Thymus (tissue), 14 donors: ENCODE results near the gene STOML3. TPM values are rescaled to one million over a fixed set of nuclear protein-coding genes. Genes with fewer than 3 reads are reported as not detected.

Experiments
- DNase-seq, 9 donors: peaks; one replicate each; pipeline ENCODE4 v3.0.0-alpha.2; 2013; ENCODE audit warnings: low spot score in 9 of 9, low read depth in 6 of 9, missing footprints in 1 of 9
- H3K27ac ChIP-seq, 2 donors: one replicate each; pipeline ENCODE4 v1.5.1; 2013; ENCODE audit warnings: control low read depth in 1 of 2, low read depth in 1 of 2, low read length in 1 of 2, mild to moderate bottlenecking in 1 of 2, moderate library complexity in 1 of 2
- H3K27me3 ChIP-seq, 2 donors: one replicate each; pipeline ENCODE4 v1.5.1; 2013; ENCODE audit warnings: low read length in 1 of 2; ENCODE audit not compliant: control insufficient read depth in 2 of 2, insufficient read depth in 1 of 2
- H3K36me3 ChIP-seq, 2 donors: one replicate each; pipeline ENCODE4 v1.5.1; 2013; ENCODE audit warnings: low read length in 1 of 2, mild to moderate bottlenecking in 1 of 2, moderate library complexity in 1 of 2; ENCODE audit not compliant: control insufficient read depth in 2 of 2, insufficient read depth in 2 of 2
- H3K4me1 ChIP-seq, 2 donors: one replicate each; pipeline ENCODE4 v1.5.1; 2013; ENCODE audit warnings: low read length in 2 of 2; ENCODE audit not compliant: control insufficient read depth in 2 of 2, insufficient read depth in 2 of 2
- H3K4me3 ChIP-seq, 2 donors: one replicate each; pipeline ENCODE4 v1.5.1; 2013; ENCODE audit warnings: low read length in 2 of 2, control low read depth in 1 of 2, mild to moderate bottlenecking in 1 of 2
- H3K9me3 ChIP-seq, 2 donors: one replicate each; pipeline ENCODE4 v1.5.1; 2013; ENCODE audit warnings: low read length in 1 of 2, mild to moderate bottlenecking in 1 of 2; ENCODE audit not compliant: control insufficient read depth in 2 of 2, insufficient read depth in 1 of 2
- WGBS: extraction: QIAGEN DNeasy Blood & Tissue Kit; methylation state at CpG from one replicate; pipeline ENCODE4 v1.1.7; 2013; 5-methylcytosine and 5-hydroxymethylcytosine counted together
- long read RNA-seq, 10 donors: transcript quantifications; one replicate each; lab custom pipeline, GENCODE V29; 2026
- polyA plus RNA-seq: library from polyadenylated mRNA; stranded (reverse); fragments of 200-250 nt; gene quantifications from one replicate; pipeline ENCODE4 v1.2.3, GENCODE V29; 2013
- total RNA-seq: library from RNA; stranded (reverse); fragments of 120-200 nt; gene quantifications from one replicate; pipeline ENCODE4 v1.2.4, GENCODE V29; 2013
- donor health status: healthy.

Gene STOML3, protein sequence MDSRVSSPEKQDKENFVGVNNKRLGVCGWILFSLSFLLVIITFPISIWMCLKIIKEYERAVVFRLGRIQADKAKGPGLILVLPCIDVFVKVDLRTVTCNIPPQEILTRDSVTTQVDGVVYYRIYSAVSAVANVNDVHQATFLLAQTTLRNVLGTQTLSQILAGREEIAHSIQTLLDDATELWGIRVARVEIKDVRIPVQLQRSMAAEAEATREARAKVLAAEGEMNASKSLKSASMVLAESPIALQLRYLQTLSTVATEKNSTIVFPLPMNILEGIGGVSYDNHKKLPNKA
- total RNA-seq (0.05 TPM), polyA plus RNA-seq (0.23 TPM)
- long read RNA-seq, donor 1: 0 reads
- long read RNA-seq, donor 2: 0 reads
- long read RNA-seq, donor 3: 0 reads
- long read RNA-seq, donor 4: 0 reads
- long read RNA-seq, donor 5: 0 reads
- long read RNA-seq, donor 6: 0 reads
- long read RNA-seq, donor 7: 0 reads
- long read RNA-seq, donor 8: 0 reads
- long read RNA-seq, donor 9: 0 reads
- long read RNA-seq, donor 10: 0 reads

GRCh38 chr13:38990693-38991092 lies at the start of gene STOML3:
STOML3 (minus strand) TSS chr13:38990831; CDS start chr13:38990721, 110 bp downstream.
- H3K27ac ChIP-seq: no peak within 1 kb of the TSS
- DNase-seq: no peak
- no peaks in the 10 kb centered on the region for H3K4me1 ChIP-seq
- H3K9me3 ChIP-seq: no peaks in the 10 kb centered on the region
- no peak within 1 kb of the TSS for H3K4me3 ChIP-seq
- H3K36me3 ChIP-seq: no peaks in the 10 kb centered on the region
- H3K27me3 ChIP-seq: no peaks in the 10 kb centered on the region

DNA sequence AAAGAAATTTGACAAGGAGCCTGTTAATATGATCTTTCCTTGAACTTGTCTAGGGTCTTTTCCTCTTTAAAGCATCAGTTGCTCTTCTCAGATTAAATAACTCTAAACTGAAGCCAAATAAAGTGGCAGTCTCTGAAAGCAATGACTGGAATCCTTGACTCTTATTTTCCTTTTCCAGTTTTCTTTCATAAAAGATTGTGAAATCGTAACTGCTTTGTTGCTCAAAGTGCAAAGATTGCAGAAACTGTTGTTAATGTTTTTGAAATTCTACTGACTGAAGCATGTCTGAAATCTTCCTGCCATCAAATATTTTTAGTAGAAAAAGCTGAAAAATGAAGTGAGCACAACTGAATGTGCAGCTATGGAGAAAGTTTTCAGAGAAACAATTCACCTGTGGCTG lies 49.6 kb upstream of the STOML3 start:
- H3K27ac ChIP-seq: no peak overlapping the region
- H3K4me1 ChIP-seq: peaks cover 3 to 5% of the 10 kb centered on the region in 2 donors
- H3K36me3 ChIP-seq: peaks cover 3 to 14% of the 10 kb centered on the region in 2 donors
- DNase-seq: no peak
- 92% methylated on average over 1 of the region's 1 CpG for WGBS
- H3K4me3 ChIP-seq: no peak overlapping the region
- no peaks in the 10 kb centered on the region for H3K9me3 ChIP-seq
- no peaks in the 10 kb centered on the region for H3K27me3 ChIP-seq

DNA sequence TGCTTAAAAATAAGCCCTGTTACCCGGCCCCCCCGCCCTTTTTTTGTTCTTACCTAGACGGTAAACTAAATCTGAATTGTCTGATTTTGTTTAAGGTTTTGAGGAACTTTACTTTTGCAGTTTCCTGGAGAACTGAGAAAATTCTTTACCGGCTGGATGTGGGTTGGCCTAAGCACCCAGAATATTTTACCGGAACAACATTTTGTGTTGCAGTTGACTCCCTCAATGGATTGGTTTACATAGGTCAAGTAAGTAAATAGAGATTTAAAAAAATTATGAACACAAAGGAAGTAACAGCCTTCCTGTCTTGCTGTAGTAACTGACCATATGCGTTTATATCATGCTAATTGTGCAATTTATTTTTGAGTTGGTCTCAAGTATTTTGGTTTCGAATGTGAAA lies 48.4 kb upstream of the STOML3 start:
- 12% methylated on average over 7 of the region's 7 CpGs for WGBS
- Histone ChIP-seq H3K36me3 (peaks cover 2 to 6% of the 10 kb centered on the region in 2 donors), H3K4me1 (peaks cover 5 to 7% of the 10 kb centered on the region in 2 donors), H3K27me3 (no peaks in the 10 kb centered on the region), H3K4me3 (peak overlapping the region; percentile 93 to 98), H3K27ac (peak overlapping the region; percentile 89 to 94), H3K9me3 (no peaks in the 10 kb centered on the region)
- DNase-seq: peak in 1 of 9 donors; percentile 6

DNA sequence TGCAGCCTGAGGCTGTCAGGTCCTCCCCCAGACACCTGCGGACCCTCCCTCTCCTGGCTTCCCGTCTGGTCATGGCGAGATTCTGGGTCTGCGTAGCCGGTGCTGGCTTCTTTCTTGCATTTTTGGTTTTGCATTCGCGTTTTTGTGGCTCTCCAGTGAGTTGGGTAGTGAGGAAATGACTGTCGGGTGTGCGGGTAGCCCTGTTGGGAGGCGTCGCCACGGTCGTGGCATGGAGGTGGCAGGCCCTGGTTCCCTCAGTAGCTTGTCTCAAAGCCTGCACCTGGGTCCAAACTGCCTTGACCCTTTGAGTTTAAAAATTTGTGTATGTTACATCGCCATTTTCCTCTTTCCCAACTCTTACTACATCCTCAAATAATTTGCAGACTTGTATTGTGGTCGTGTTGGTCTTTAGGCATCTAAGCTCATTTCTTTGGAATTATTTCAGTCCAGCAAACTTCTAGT lies 48.0 kb upstream of the STOML3 start:
- WGBS: under 1% methylated on average over 15 of the region's 15 CpGs
- H3K27ac ChIP-seq: peak overlapping the region; percentile 89 to 94

DNA sequence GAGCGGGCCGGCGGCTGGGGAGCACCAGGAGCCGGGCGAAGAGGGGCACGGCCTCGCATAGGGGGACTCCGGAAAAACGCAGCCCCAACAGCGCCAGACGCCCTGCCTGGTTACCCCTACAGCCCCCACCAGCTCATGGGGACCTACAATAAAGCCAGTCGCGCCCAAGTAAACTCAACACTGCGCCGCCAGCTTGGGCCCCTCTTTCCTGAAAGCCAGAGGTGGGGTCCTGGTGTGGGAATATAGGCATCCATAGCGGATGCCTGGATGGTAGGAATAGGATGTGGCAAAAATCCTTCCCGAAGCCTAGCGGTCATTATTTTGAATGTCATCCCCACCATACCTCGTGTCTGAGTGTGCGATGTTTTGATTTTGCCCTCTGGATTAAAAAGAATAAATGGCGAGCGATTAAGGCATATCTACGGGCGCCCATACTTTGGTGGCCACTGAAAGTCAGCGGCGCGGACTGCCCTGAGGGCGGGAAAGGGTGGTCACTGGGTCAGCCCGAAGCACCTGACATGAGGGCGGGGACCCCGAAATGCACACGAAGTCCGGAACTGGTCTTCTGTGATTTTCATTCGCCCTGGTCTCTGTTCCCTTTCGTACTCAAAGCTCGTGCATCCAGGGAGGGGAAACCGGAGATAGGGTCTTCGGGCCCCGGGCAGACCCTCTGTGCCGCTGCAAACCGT lies 47.4 kb upstream of the STOML3 start, which contains the start of the genes NHLRC3 and PROSER1:
Gene NHLRC3, plus strand, starts transcription at position 577 of the 689 bp plus-strand sequence. CDS start 184 bp downstream, outside the sequence.
Gene PROSER1, minus strand, starts transcription at position 210 of the 689 bp plus-strand sequence. CDS start 847 bp downstream, outside the sequence.
- peak within 1 kb of the TSS; percentile 89 to 94 for H3K27ac ChIP-seq
- H3K27me3 ChIP-seq: no peaks in the 10 kb centered on the region
- peaks cover 5 to 7% of the 10 kb centered on the region in 2 donors for H3K4me1 ChIP-seq
- H3K9me3 ChIP-seq: no peaks in the 10 kb centered on the region
- DNase-seq: peak; percentile 82 to 95 (median 87)
- no peaks in the 10 kb centered on the region for H3K36me3 ChIP-seq
- peak within 1 kb of the TSS; percentile 93 to 98 for H3K4me3 ChIP-seq
- WGBS: under 1% methylated on average over 41 of the region's 41 CpGs

More for the DNA sequence above, 48.0 kb upstream of the STOML3 start:
- Histone ChIP-seq H3K4me1 (peaks cover 5 to 7% of the 10 kb centered on the region in 2 donors), H3K27me3 (no peaks in the 10 kb centered on the region), H3K36me3 (peaks cover 0 to 3% of the 10 kb centered on the region in 2 donors), H3K9me3 (no peaks in the 10 kb centered on the region), H3K4me3 (peak overlapping the region; percentile 93 to 98)
- DNase-seq: peak in 3 of 9 donors; percentile 39 to 51 (median 44)

DNA sequence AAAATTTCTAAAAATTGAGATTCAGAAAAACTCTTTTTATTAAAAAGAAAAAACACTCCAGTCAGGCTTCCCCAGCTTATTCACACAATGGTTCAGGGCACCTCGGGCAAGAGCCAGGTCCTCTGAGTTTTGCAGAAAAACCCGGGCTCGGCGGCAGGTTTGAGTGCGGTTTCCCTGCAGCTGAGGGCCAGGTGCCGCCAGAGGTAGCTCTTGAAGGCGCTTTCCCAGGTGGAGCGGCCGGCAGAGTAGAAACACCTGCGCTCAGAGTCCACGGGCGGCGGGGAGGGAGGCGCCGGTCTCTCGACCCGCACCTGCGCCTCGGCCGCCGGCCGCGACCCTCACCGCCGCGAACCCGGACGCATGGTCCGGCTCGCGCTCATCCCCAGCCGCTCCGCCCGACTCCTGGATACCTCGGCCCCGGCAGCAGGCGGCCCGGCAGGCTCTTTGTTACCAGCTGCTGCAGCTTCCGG lies 46.8 kb upstream of the STOML3 start:
- Histone ChIP-seq H3K36me3 (no peaks in the 10 kb centered on the region), H3K27me3 (no peaks in the 10 kb centered on the region), H3K4me3 (peak overlapping the region; percentile 93 to 98), H3K4me1 (peaks cover 5 to 7% of the 10 kb centered on the region in 2 donors), H3K27ac (peak overlapping the region; percentile 89 to 94), H3K9me3 (no peaks in the 10 kb centered on the region)
- WGBS: under 1% methylated on average over 39 of the region's 39 CpGs
- peak in 1 of 9 donors; percentile 41 for DNase-seq

- Histone ChIP-seq H3K27ac (no peak overlapping the region), H3K4me3 (peak overlapping the region; percentile 93 to 98), H3K9me3 (no peaks in the 10 kb centered on the region), H3K4me1 (peaks cover 5 to 7% of the 10 kb centered on the region in 2 donors), H3K36me3 (peaks cover 0 to under 1% of the 10 kb centered on the region in 2 donors), H3K27me3 (no peaks in the 10 kb centered on the region)
- 1% methylated on average over 9 of the region's 9 CpGs for WGBS
- DNase-seq: peak in 2 of 9 donors; percentile 31 to 48
These were observed 45.6 kb upstream of the STOML3 start for GRCh38 chr13:39036212-39036611.

DNA sequence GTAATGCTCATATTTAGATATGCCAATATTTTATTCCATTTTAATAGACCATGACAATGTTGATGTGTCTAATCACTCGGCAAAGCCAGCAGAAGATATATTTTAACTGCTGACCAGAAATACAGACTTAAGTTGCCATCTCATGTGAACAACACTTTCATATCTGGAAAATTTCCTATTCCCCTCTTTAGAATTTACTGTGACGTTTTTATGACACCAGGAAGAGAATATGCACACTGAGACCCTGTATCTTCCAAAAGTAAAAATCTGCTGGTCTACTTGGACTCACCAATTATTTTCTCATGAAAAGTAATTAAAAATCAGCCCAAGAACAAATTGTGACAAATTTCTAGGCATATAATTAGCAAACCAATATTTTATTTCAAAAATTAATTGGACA lies 45.2 kb upstream of the STOML3 start:
- WGBS: 40% methylated on average over 2 of the region's 2 CpGs
- DNase-seq: no peak
- H3K36me3 ChIP-seq: peaks cover 0 to 4% of the 10 kb centered on the region in 2 donors
- H3K27me3 ChIP-seq: no peaks in the 10 kb centered on the region
- no peak overlapping the region for H3K27ac ChIP-seq
- peak overlapping the region; percentile 93 to 98 for H3K4me3 ChIP-seq
- H3K9me3 ChIP-seq: no peaks in the 10 kb centered on the region
- peaks cover 5 to 7% of the 10 kb centered on the region in 2 donors for H3K4me1 ChIP-seq
